Measurements from ENCODE around the gene DNER. TPM values are rescaled to one million over a fixed set of nuclear protein-coding genes. Genes with fewer than 3 reads are reported as not detected.
"Not testable (repeated sequence)": the region's sequence is repeated elsewhere in the genome, so short reads cannot be mapped to it uniquely, and the experiment has no call there.

DNER gene
- total RNA-seq, 2 donors from 2014 or later, result 6.2 to 32.9 TPM

- intact Hi-C loops (cut with DNase I), result no loop called here
- peak in 1 of 2 donors; percentile 35 for ATAC-seq
Observed at GRCh38 chr2:229342376-229342775, 372.0 kb downstream of the DNER start.

GRCh38 chr2:229340086-229340760 lies 374.1 kb downstream of the DNER start:
- intact Hi-C loops (cut with DNase I), result no loop called here
- ATAC-seq, result no peak
- no peak for DNase-seq

More at GRCh38 chr2:229342376-229342775, 372.0 kb downstream of the DNER start:
- peak; percentile 39 for DNase-seq

- DNase-seq (no peak), ATAC-seq (no peak)
- intact Hi-C loops (cut with DNase I), result no loop called here
Observed at GRCh38 chr2:229339618-229340017, 374.7 kb downstream of the DNER start.

- intact Hi-C loops (cut with DNase I); ATAC-seq; DNase-seq: not testable (repeated sequence)
Observed at GRCh38 chr2:229339171-229339570, 375.2 kb downstream of the DNER start.

GRCh38 chr2:229335877-229336346 lies 378.4 kb downstream of the DNER start:
- DNase-seq (no peak), ATAC-seq (no peak)
- intact Hi-C loops (cut with DNase I), result no loop called here

GRCh38 chr2:229335330-229335729 lies 379.0 kb downstream of the DNER start:
- DNase-seq (no peak), ATAC-seq (no peak)
- intact Hi-C loops (cut with DNase I), result no loop called here

GRCh38 chr2:229330952-229331351 lies 383.4 kb downstream of the DNER start:
- no peak for DNase-seq
- intact Hi-C loops (cut with DNase I), result no loop called here
- ATAC-seq, result peak; percentile 61 to 78

- ATAC-seq (no peak), DNase-seq (no peak)
- intact Hi-C loops (cut with DNase I), result no loop called here
Observed at GRCh38 chr2:229319558-229319957, 394.8 kb downstream of the DNER start.

GRCh38 chr2:229314117-229314516 lies 400.2 kb downstream of the DNER start:
- intact Hi-C loops (cut with DNase I), result no loop called here
- ATAC-seq (peak in 1 of 2 donors; percentile 18), DNase-seq (no peak)

GRCh38 chr2:229313591-229313990 lies 400.8 kb downstream of the DNER start:
- intact Hi-C loops (cut with DNase I), result no loop called here
- DNase-seq (no peak), ATAC-seq (peak; percentile 61 to 76)

Other genes starting within 250 kb of the DNER start
- gene TRIP12, start 207.5 kb upstream of the DNER start, total RNA-seq, result 100 to 1,000 TPM; 166 to 200 TPM
- gene FBXO36, start 207.9 kb upstream of the DNER start, total RNA-seq, result 1 to 10 TPM; 1.4 to 1.6 TPM

All from left cardiac atrium (tissue), 4 donors.